HG03066 (cell line): Measurements from ENCODE around the gene AOAH.

Experiments
- ATAC-seq: cut with Tn5 transposase; IDR thresholded peaks from one replicate; pipeline ENCODE4 v1.9.1; 2021; ENCODE audit warnings: low read depth; ENCODE audit not compliant: unreplicated experiment

AOAH gene

DNA sequence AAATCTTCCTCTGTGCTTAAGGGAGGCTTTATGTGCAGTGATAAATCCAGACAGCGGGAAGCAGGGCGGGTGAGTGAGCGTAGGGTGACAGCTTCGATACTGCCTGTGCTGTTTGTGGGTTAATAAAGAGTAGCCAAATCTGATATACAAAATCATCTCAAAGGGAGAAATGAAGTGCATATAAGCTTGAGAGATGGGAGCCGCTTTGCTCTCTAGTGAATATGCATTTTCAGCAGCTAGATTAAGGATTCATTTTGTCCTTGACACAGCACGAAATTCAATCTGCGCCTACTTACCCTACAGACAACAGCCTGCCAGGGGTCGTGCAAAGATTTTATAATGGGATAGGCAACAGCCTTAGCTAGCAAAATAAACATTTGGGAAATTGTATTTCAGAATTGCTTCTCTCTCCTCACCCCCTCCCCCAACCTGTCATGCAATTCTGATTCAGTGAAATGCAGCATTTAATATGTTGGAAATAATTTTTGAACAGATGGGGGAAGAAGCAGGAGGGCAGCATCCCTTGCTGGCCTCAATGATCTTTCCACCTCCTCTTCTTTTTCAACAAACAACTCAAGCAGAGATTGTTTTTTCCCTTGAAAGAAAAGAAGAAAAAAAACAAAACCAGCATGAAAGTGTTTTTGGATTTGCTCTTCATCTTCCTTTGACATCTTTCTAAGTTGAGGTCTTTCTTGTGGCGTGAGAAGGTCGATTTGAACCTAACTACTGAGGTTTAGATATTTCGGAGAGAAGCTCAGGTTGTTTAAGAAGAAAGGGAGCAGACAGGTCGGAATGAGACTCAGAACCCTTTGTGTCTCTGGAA lies 117.9 kb downstream of the AOAH start:
- ATAC-seq = no peak

DNA sequence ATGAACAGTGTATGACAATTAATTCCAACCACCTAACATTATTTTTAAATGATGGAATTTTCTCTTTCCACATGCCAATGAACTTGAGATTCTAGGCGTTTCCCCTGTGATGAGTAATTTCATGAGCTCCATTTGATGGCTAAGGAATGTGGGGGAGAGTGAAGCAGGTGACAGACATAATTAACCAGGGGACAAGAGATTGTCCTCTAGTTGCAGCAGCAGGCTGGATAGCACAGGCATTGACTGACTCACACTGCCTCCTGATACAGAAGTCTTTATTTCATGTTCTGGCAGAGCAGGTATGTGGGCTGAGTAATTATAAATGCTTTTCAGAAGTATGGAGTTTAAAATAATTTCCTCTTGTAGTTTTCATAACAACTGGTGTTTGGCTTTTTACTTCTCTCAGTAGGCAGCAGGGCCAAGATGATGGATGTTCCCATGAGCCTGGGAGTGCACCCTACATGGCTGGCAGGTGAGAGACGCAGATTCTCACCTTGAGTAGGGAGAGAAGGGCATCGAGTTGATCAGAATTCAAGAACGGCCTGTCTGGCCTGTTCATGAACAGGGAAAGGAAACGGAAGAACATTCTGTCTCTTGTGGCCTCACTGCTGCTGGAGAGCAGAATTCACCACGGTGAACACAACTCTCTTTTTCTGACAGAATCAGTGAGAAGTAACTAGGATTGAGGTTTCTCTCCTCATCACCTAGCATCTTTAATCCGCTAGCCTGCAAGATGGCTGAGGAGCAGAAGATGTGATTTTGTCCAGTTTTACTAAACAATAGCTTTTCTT lies 118.8 kb downstream of the AOAH start:
- ATAC-seq = no peak

DNA sequence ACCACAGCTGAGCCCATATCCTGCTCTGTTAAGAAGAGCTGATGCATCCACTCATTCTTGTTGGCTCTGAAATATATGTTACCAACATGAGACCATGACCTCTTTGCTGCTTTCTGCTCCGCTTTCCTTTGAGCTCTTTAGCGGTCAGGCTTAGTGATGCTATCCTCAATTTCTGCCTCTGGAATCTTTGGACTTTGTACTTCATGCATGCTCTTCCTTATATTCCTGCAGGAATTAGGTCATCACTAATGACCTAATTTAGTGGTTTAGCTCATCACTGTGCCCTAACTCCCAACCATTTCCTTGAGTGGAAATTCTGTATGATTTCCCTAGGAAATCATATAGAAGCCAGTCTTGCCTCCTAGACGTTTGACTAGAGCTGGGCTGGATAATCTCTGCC lies 119.5 kb downstream of the AOAH start:
- no peak for ATAC-seq

DNA sequence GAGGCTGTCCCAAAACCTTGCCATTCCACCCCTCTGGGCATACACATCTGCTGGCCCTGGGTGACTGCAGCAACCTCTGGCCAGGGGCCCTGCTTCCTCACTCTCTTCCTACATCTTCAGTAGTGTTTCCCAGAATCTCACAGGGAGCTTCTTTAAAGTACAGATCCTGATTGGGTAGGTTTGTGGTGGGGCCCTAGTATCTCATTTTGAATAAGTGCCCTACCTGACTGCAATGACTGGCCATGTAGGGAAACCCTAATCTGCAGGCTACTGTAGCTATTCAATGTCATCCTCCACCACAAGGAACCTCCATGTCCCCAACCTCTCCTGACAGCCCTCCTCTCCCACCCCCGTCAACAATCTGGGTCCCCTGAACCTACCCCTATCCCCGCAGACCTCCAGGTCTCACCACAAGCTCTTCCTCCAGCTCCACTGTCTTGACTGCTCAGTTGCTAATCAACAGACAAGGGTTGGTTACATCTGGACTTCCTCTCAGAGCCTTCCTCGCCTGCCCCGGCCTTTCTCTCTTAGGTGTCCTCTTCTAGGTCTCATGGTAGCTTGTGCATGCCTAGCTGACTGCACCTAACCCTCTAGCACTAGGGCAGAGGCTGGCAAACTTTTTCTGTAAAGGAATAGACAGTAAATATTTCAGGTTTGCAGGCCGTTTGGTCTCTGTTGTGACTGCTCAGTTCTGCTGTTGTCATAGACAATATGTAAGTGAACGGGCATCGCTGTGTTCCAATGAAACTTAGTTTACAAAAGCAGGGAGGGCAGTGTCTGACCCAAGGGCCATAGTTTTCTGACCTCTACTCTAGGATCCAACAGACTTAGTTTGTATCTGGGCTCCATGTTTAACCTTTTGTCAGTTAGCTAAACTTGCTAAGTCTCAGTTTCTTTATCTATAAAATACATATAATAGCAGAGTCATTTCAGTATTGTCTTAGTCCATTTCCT lies 121.1 kb downstream of the AOAH start:
- no peak for ATAC-seq

DNA sequence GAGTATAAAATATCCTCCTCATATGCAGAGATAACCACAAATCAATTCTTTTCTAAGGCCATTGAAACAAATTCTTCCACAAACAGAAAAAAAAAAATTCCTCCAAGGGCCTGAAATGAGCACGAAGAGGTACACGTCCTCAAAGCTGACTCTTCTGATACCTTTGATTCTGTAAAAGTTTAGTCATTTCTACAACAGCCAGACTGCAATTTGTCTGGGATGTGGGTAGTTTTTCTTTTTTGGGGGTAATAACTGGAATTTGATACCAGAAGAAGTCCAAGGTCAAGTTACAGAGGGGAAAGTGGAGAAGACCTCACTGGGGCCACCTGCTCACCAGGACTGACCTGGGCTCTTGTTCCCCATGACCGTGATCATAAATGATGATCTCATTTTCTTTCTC lies 121.8 kb downstream of the AOAH start:
- no peak for ATAC-seq

DNA sequence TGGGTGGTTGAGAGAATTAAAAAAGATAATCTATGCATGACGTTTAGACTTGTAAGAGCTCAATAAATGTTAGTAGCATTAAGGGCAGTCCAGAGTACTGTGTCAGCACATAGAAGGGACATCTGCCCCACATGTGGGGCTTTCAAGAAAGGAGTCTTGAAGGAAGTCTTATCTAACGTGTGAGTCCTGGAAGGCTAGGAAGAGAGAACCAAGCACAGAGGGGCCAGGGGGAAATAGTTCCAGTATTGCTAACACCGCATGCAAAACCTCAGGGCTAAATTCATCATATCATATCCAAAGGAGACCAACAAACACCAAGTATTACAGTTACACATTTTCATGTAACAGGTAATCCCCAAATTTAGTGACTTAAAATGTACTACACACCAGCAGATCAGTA lies 122.7 kb downstream of the AOAH start:
- ATAC-seq = no peak

DNA sequence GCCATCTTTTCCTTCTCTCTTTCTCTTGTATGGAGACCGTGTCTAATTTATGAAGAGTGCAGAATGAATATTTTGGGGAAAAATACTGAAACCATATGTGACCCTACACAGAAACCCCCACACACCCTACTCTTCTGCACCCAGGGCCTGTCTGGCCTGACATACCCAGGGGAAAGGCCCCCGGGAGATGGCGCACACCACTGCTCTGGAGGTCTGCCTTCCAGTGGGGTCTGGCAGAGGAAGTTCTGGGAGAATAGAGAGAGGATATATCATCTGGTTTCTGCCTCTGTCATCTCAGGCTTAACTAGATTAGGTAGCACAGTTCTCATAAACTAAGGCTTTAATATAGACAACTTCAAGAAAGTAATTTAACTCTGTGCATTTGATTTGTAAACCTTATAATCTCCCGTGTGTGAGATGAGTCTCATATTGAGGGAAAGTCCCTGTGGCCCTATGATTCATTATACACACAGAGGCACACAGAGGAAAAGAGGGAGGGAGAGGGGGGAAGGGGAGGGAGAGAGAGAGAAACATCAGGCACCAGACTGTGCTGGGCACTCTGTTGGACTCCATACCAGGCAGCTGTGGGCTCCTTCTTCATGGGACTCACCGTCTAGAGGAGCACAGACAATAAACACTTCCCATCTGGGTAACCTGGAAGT lies 123.3 kb downstream of the AOAH start:
- no peak for ATAC-seq

DNA sequence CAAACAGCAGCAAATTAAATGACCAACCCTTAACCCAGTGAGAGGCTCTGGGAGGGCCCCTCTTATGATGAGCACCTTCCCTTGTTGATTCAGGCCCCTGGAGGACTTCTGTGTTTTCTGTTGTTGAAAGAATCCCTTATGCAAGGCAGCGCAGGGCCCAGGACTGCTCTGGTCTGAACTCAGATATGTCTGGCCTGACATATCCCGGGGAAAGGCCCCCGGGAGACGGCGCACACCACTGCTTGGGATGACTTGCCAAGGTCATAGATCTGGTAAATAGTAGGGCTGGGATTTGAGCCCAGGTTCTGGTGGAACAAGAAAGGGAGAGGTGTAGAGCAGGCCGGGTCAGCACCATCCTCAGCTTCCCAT lies 124.0 kb downstream of the AOAH start:
- ATAC-seq = no peak

DNA sequence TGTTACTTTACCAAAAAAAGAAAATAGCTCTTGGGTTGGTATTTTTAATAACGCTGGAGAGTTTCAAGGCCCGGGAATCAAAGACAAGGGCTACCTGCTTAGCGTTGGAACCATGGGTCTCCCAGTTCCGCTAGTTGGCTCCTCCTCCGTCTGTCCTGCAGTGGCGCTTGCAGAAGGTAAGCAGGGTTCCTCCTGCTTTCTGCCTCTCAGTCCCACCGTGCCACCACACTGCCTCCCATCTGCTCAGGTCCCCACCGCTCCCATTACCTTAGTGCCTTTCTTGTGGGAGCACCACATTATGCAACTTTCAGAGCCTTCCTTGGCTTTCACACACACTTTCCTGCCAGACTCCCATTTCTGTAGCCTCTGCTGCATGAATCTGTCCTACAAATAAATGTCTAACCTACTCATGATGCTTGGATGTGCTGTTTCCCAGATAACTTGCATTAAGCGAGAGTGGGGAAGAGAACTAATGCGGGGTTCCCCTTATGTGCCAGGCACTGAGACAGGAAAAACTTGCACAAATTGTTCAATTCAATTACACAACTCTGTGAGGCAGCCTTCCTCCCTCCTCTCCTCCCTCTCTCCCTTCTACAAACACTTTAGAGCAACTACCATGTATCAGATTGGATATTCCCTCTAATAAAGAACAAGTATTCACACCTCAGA lies 124.5 kb downstream of the AOAH start:
- ATAC-seq = no peak

DNA sequence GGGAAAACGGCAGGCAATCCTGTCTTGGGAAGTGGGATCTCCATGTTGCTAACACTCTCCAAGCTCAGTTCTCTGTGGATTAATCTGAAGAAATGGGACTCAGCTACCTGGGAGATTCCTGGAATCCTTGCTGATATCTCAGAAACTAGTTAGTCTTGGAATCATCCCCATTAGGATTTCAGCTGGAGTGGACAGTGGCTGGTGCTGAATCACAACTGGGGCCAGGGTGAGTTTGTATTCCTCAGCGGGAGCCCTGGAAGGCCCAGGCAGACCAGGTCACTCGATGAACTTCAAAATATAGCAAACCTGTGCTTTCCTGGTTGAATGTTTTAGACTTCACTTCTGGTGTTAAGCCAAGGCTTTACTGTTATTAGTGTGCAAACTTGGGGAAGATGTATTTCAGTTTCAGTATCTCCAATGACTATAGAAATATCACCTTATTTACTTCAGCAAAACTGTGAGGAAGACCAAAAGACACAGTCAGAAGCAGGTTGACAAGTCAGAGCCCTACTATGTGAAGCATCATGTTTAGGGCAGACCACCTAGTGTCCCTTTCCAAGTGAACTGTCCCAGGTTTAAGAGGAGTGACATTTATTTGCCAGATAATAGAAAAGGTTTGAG lies 126.1 kb downstream of the AOAH start:
- no peak for ATAC-seq

DNA sequence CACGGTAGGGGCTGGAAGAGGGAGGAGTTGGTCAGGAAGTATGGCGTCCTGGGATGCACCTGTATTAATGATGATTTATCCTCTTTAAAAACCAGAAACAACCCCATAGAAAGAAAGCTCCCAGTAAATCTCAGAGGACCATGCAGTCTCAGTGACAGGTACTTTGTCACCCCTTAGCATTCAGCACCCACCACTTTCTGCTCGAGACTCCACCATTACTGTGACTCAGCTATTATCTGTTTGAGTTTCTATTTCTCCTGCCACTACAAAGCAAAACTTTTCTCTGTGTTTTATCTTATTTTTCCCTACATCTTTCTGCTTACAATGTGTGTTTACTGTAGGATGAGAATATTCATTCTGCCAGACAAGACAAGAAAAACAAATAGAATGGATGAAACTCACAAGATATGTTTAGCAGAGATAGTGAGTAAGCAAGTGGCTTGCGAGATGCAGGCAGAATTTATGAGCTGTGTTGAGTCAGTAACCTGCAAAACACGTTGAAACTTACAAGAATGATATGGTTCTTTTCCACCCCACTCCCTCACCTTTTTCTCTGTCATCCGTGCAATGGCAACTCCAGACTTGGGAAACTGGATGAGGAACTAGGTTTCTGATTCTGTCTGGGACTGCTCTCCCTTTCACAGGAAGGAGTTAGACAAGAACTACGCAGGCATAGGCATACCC lies 127.1 kb downstream of the AOAH start:
- ATAC-seq = no peak

DNA sequence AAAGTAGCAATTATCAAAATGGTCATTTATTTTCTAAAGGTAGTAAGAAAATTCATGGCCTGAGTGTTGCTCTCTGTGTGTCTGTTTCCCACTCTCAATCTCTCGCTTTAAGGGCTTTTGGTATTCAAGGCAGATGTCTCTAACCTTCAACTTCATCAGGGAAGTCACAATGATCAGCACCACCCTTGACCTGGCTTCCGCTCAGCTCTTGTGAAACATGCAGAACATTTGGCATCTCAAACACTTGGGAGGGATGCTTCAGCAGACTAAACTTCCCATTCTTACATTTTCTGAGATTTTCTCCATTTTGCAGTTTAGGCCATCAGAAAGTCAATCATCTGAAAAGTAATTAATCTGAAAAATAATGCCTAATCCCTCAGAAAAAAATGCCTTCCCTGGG lies 129.8 kb downstream of the AOAH start:
- no peak for ATAC-seq

DNA sequence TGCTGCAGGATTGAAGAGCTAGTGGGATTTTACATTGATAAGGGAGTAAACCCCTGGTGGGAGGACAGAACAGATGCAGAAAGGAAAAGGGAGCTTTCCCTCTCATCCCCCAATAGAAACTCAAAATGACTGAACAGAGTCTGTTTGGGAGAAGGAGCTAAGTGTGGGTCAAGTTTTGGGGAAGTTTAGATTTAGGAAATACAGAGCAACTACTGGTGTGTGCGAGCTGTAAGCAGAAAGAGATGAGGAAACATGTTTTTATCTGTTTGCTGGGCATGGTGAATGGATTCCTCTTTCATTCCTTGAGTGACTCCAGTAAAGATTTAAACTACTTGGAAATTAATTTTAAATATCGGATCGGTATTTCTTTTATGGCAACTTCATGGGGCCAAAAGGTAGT lies 132.7 kb downstream of the AOAH start:
- no peak for ATAC-seq

DNA sequence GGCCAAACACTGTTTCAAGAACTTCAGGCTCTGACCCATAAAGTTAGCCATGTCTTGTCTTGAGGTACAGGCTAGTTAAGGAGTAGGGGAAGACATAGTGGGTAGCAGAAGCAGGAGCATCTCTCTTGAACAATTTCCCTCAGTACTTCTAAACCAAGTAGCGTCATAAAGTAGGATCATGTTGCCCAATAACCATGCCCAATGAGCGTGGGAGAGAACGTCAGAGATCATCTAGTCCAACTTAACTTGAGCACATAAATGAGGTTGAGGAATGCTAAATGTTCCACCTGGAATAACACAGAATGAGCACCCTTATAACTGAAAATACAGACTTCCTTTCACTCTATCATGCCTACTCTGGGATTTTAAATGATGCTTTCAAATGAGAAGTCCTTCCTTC lies 134.9 kb downstream of the AOAH start:
- no peak for ATAC-seq

DNA sequence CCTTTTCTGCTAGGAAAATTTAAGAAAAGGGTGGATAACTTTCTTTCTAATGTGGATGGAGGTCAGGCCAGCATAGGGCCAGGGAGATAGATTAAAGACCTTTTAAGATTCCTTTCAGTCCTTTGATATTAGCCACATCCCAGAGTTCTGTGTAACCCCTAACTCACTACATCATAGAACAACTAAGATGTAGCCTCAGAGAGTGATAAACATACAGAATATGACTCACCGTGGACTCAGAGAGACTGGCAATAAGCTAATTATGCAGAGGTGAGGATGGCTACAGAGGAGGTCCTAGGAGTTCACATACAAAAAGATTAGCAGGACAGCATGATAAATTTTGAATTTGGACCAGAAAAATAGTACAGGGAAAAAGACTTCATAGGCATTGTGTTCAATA lies 141.0 kb downstream of the AOAH start:
- ATAC-seq = no peak

DNA sequence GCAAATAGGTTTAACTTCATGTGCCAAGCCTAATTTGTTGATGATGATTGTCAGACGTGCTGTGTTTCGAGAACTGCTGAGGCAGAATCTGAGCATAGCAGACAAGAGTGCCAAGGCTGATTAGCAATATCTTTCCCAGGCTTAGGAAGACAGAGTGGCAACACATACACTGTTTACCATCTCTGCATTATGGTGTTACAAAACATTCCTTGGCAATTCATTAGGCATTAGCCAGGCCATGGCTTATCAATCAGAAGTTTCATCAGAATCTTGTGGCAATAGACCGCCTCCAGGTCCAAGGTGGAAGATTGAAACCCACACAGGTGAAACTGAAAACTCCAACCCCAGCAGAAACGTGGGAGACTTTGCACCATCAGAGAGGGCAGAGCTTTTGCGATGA lies 148.5 kb downstream of the AOAH start:
- no peak for ATAC-seq

DNA sequence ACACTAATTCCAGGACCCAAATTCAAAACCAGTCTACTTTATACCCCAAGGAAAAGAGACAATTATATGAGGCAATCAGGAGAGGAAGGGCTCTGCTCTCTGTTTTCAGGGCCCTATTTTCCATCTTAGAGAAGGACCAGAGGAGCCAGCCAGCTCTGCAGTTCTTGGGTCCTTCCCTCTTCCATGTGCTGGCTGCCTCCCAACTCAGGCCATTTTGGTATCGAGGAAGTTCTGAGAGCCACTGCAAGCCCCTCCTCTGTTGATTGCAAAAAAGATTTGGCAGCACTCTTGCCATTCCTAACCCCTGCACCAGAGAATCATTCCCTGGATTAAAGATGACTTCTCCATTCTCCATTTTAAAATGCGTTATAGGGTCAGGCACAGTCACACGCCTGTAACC lies 151.2 kb downstream of the AOAH start:
- no peak for ATAC-seq

DNA sequence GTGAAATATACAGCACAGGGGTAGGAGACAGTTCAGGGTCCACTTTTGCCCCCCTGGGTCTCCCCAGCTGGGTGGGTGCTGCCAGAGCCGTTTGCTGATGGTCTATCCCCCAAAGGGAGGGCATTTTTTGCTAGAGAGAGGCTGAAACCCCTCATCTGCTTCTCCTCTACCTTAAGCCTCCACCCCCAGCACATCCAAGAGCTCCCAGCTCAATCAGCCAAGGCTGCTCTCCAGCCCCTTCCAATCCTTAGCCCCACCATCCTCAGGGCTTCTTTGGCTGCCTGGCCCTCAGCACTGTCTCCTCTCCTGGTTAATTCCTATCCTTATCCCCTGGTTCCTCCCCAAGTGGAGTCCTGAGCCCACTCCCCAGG lies 153.1 kb downstream of the AOAH start:
- ATAC-seq = no peak
